Tibial nerve (tissue), 4 donors: ENCODE measurements around the gene UBL4B. TPM values are rescaled to one million over a fixed set of nuclear protein-coding genes. Genes with fewer than 3 reads are reported as not detected.
"Not testable (repeated sequence)": the region's sequence is repeated elsewhere in the genome, so short reads cannot be mapped to it uniquely, and the experiment has no call there.

ENCODE experiments used
- DNase-seq, 2 donors: peaks; one replicate each; pipeline ENCODE4 v3.0.0-alpha.2; 2019; ENCODE audit warnings: low spot score in 2 of 2
- H3K27ac ChIP-seq, 4 donors: fragments of 200-600 bp; sonication (generic) in 3 of 4; one replicate each; pipeline ENCODE4 v1.5.1; 2017 to 2019; ENCODE audit warnings: mild to moderate bottlenecking in 1 of 4
- H3K27me3 ChIP-seq, 2 donors: fragments of 200-600 bp; sonication (generic) in 1 of 2; one replicate each; pipeline versions ENCODE4 v1.5.1 to v1.6.0; 2017 to 2019
- H3K36me3 ChIP-seq, 3 donors: fragments of 200-600 bp; sonication (generic); one replicate each; pipeline ENCODE4 v1.5.1; 2018 to 2019
- H3K4me1 ChIP-seq, 4 donors: fragments of 200-600 bp; sonication (generic) in 3 of 4; one replicate each; pipeline ENCODE4 v1.5.1; 2017 to 2019
- H3K4me3 ChIP-seq, 4 donors: fragments of 200-600 bp; sonication (generic) in 3 of 4; one replicate each; pipeline ENCODE4 v1.5.1; 2017 to 2019; ENCODE audit warnings: mild to moderate bottlenecking in 1 of 4, moderate library complexity in 1 of 4
- H3K9me3 ChIP-seq, 4 donors: fragments of 200-600 bp; sonication (generic) in 3 of 4; one replicate each; pipeline ENCODE4 v1.5.1; 2017 to 2019
- CTCF ChIP-seq, 5 experiments: fragments of 200-600 bp in 3 of 5; fragments of 450-650 bp in 2 of 5; sonication (generic) in 3 of 5; IDR thresholded peaks; one replicate each; pipeline ENCODE4 v1.5.1; 2016 to 2019; ENCODE audit warnings: antibody characterized with exemption in 5 of 5, mild to moderate bottlenecking in 3 of 5, moderate library complexity in 2 of 5
- EP300 ChIP-seq, 2 donors: sonication (generic); formaldehyde crosslinking; IDR thresholded peaks; one replicate each; pipeline ENCODE4 v1.6.1; 2017; ENCODE audit warnings: antibody characterized with exemption in 2 of 2, mild to moderate bottlenecking in 1 of 2
- POLR2A ChIP-seq, 2 donors: fragments of 450-650 bp; IDR thresholded peaks; one replicate each; pipeline ENCODE4 v1.6.1; 2017; ENCODE audit warnings: antibody characterized with exemption in 2 of 2, mild to moderate bottlenecking in 2 of 2, moderate library complexity in 2 of 2
- whole genome bisulfite sequencing, 2 donors: methylation state at CpG; one replicate each; pipeline ENCODE4 v1.1.5; 2018; 5-methylcytosine and 5-hydroxymethylcytosine counted together
- total RNA-seq, 4 donors: library from RNA; depleted of rRNA; stranded (reverse); fragments of >200 nt; gene quantifications; one replicate each; pipeline ENCODE4 v1.1.0, GENCODE V29; 2016

Gene UBL4B
- total RNA-seq, 4 donors from 2014 or later, result 0.42 TPM; not detected in 3

DNA sequence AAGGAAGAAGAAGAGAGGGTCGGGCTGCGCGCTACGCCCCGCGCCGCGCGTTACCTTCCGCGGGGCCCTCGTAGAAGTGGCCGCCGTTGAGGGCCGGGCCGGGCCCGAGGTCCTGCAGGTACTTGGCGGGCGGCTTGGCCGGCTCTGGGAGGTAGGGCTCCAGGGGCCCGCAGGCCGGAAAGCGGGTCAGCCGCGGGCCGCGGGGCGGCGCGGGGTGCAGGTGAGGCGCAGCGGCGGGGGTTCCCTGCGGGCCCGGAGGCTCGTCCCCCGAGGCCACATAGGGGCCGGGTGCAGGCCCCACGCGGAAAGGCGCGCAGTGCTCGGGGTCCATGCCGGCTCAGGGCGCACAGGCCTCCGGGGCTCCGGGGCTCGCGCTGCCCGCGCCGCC, 42.0 kb upstream of the UBL4B start:
- H3K27ac ChIP-seq, result no peak overlapping the region
- 9 to 15% methylated on average over 30 to 33 of the region's 52 CpGs for WGBS, 2 donors
- H3K4me3 ChIP-seq, result peak overlapping the region in 1 of 4 donors; percentile 33
- no peak for TF ChIP-seq POLR2A (IDR thresholded peaks at IDR 0.05)
- no peak for TF ChIP-seq CTCF (IDR thresholded peaks at IDR 0.05)
- TF ChIP-seq EP300 (IDR thresholded peaks at IDR 0.05), result no peak
- H3K27me3 ChIP-seq, result peaks cover 0 to 70% of the 10 kb centered on the region in 2 donors
- H3K4me1 ChIP-seq, result peaks cover 0 to 36% (median 13%) of the 10 kb centered on the region in 4 donors
- H3K9me3 ChIP-seq, result no peaks in the 10 kb centered on the region
- no peak for DNase-seq
- H3K36me3 ChIP-seq, result no peaks in the 10 kb centered on the region

DNA sequence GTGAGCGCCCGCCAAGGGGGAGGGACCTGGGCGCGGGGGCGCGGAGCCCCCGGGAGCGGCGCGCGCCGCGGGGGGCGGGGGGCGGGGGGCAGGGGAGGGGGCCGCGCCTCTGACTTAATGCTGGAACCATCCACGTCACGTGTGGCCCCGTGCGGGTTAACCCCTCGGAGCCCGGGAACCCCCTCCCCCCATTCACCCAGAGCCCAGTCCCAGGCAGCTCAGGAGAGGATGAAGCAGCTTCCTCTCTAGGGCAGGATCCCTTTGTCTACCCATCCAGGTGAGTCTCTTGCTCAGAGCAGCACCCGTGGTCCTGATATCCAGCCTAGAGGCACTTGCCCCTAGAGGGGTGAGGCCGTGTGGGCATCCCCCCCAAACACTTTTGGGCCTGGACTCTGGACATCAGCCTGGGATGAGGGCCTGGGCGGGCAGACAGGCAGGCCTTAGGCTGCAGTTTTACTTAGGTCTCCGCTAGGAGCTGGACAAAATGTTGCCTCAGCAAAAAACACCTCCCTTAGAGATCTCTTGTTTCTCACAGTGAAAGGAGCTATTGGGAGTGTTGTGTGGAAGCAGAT, 41.5 kb upstream of the UBL4B start, which contains the start of gene ALX3:
Gene ALX3 (minus strand): TSS at position 2 of the 572 bp plus-strand sequence. CDS start 60 bp downstream, outside the sequence.
- DNase-seq, result no peak
- H3K9me3 ChIP-seq, result no peaks in the 10 kb centered on the region
- no peaks in the 10 kb centered on the region for H3K36me3 ChIP-seq
- TF ChIP-seq POLR2A (IDR thresholded peaks at IDR 0.05), result no peak
- no peak for TF ChIP-seq EP300 (IDR thresholded peaks at IDR 0.05)
- peak within 1 kb of the TSS in 1 of 4 donors; percentile 33 for H3K4me3 ChIP-seq
- 20 to 63% methylated on average over 3 to 10 of the region's 27 CpGs for WGBS, 2 donors
- no peak within 1 kb of the TSS for H3K27ac ChIP-seq
- peaks cover 0 to 70% of the 10 kb centered on the region in 2 donors for H3K27me3 ChIP-seq
- peaks cover 0 to 36% (median 13%) of the 10 kb centered on the region in 4 donors for H3K4me1 ChIP-seq

- 69 to 70% methylated on average over 4 of the region's 4 CpGs for WGBS, 2 donors
- H3K4me3 ChIP-seq, result no peak overlapping the region
- no peak overlapping the region for H3K27ac ChIP-seq
- TF ChIP-seq POLR2A (IDR thresholded peaks at IDR 0.05) (no peak), CTCF (IDR thresholded peaks at IDR 0.05) (no peak), EP300 (IDR thresholded peaks at IDR 0.05) (no peak)
- no peaks in the 10 kb centered on the region for H3K9me3 ChIP-seq
- H3K27me3 ChIP-seq, result peaks cover 0 to 43% of the 10 kb centered on the region in 2 donors
- H3K4me1 ChIP-seq, result peaks cover 0 to 19% (median 6%) of the 10 kb centered on the region in 4 donors
- DNase-seq, result no peak
- no peaks in the 10 kb centered on the region for H3K36me3 ChIP-seq
Measured at GRCh38 chr1:110074166-110074565, 38.1 kb upstream of the UBL4B start.

DNA sequence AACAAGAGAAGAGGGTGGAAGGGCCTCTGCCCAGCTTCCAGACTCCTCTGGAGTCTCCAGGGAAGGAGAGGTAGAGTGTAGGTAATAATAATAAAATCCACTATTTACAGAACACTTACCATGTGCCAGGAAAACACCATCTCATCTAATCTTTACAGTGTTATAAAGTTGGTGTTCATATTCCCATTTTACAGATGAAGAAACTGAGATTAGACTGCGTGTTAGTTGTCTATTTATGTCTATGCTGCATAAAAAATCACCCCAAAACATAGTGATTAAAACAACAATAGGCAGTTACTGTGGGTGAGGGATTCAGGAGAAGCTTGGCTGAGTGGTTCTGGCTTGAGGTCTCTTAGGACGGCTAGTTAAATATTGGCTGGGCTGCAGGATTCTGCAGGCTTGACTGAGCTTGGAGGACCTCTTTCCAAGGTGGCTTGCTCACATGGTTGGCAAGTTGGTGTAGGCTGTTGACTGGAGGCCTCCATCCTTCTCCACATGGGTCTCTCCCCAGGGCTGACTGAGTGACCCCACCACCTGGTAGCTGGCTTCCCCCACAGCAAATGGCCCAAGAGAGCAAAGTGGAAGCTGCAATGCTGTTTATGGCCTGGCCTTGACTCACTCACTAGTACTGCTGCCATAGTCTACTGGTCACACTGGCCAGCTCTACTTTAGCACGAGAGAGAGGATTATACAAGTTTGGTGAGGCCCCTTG, 35.3 kb upstream of the UBL4B start:
- TF ChIP-seq CTCF (IDR thresholded peaks at IDR 0.05) (no peak), POLR2A (IDR thresholded peaks at IDR 0.05) (no peak), EP300 (IDR thresholded peaks at IDR 0.05) (no peak)
- WGBS, 2 donors, result 82 to 85% methylated on average over 3 of the region's 3 CpGs
- Histone ChIP-seq H3K4me3 (no peak overlapping the region), H3K4me1 (no peaks in the 10 kb centered on the region), H3K9me3 (no peaks in the 10 kb centered on the region), H3K36me3 (no peaks in the 10 kb centered on the region), H3K27me3 (peaks cover 0 to 17% of the 10 kb centered on the region in 2 donors), H3K27ac (no peak overlapping the region)
- DNase-seq, result no peak

- Histone ChIP-seq H3K4me1 (peaks cover 0 to 13% (median 5%) of the 10 kb centered on the region in 4 donors), H3K27me3 (peaks cover 0 to 17% of the 10 kb centered on the region in 2 donors)
- not testable (repeated sequence) for DNase-seq, H3K4me3 ChIP-seq, H3K9me3 ChIP-seq, H3K27ac ChIP-seq, H3K36me3 ChIP-seq
- 96 to 97% methylated on average over 2 of the region's 2 CpGs for WGBS, 2 donors
Measured at GRCh38 chr1:110079995-110080394, 32.2 kb upstream of the UBL4B start.

DNA sequence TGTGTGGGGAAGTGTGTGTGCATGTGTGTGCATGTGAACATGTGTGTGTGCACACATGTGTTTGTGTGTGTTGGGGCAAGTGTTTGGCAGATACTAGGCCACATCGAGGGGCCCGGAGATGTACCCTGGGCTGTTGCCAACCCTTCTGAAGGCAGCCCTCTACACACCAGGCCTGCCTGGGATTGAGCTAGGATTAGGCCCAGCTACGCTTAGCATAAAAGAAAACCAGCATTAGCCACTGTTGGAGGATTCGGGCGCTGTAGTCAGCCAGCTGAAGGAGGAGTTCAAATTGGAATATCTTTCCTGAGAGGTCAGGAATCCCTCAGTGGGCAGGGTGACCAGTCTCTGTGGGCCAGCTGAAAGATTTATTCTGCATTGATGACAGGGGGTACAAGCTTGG, 31.2 kb upstream of the UBL4B start:
- H3K9me3 ChIP-seq, result no peaks in the 10 kb centered on the region
- peaks cover 0 to 13% (median 5%) of the 10 kb centered on the region in 4 donors for H3K4me1 ChIP-seq
- 83 to 93% methylated on average over 5 of the region's 5 CpGs for WGBS, 2 donors
- no peak overlapping the region for H3K4me3 ChIP-seq
- TF ChIP-seq CTCF (IDR thresholded peaks at IDR 0.05) (no peak), EP300 (IDR thresholded peaks at IDR 0.05) (no peak), POLR2A (IDR thresholded peaks at IDR 0.05) (no peak)
- H3K36me3 ChIP-seq, result no peaks in the 10 kb centered on the region
- H3K27ac ChIP-seq, result no peak overlapping the region
- peaks cover 0 to 17% of the 10 kb centered on the region in 2 donors for H3K27me3 ChIP-seq
- no peak for DNase-seq
